SKM-1 treated with dmso at 0.1 percent for 144 hours (cell line): ENCODE results near the gene TSN.

Source experiments
- DNase-seq: peaks from one replicate; lab custom pipeline; 2025; ENCODE audit not compliant: unreplicated experiment; lab: John Stamatoyannopoulos, UW

The TSN gene

GRCh38 chr2:121741450-121741849, 14.0 kb upstream of the TSN start:
- no peak for DNase-seq

DNA sequence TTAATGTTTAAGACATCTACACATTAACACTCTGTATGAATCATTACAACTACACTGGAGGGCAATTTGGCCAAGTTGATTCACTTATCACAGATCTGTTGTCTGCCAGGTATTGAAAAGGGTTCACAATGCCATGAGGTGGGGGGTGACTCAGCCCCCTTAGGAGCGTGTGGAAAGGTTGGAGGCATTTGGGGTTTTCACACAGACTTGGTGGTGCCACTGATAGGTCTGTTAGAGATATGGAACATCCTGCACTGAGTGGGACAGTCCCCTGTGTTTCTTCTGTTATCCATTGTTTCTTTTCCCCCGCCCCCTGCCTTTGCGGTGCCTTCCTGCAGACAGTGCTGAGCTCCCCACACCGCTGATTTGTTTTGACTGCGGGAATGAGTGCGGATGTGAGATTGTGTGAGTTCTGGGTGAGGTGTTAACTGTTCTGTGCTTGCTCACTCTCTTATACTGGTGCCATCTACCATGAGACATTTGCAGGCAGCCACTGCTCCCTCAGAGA, 9.3 kb upstream of the TSN start:
- DNase-seq: no peak

DNA sequence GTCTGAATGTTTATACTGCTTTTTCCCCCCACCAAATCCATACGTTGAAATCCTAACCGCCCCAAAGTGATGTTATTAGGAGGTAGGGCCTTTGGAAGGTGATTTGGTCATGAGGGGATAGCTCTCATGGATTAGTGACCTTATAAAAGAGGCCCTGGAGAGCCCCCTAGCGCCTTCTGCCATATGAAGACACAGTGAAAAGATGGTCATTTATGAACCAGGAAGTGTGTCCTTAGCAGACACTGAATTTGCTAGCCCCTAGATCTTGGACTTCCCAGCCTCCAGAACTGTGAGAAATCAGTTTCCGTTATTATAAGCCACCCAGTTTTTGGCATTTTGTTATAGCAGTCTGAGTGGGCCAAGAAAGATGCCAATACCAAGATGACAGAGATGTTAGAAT, 7.2 kb upstream of the TSN start:
- peak; percentile 61 for DNase-seq

DNA sequence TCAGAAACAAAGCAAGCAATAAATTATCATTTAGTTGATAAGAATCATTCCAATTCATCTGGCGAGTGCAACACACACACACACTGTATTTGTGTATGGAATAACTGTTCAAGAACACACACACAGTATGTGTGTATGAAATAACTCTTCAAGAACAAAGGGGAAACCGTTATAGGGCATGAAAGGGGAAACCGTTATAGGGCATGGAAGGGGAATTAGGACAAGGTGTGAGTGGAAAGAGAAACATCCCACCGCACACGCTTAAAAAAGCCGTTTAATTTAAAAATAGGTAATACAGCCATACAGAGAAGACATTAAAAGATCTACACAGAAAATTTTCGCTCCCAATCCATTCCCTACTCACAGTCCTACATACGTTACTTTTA, 607 bp upstream of the TSN start:
- DNase-seq: no peak

DNA sequence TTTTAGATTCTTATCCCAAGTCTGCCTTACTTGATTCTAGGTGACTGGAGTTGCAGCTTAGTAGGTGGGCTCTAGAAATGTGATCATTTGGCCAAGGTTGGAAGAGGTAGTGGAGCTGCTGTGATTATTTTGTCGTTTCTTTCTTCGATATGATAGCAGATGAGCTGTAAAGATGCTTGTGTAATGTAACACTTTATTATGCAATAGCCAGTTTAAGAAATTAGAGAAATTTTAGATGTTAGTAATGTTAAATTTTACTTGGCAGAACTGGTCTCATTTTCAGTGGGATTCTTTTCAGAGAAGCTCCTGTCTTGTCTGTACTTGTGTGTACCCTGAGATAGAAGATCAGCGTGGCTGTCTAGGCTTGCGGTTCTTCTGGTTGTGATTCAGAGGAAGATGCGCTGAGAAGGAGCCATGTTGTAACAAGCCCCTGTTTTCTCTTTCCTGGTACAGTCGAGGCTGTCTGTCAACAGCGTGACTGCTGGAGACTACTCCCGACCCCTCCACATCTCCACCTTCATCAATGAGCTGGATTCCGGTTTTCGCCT, 9.3 kb downstream of the TSN start:
- DNase-seq: no peak

GRCh38 chr2:121766624-121767023, 11.2 kb downstream of the TSN start:
- DNase-seq: no peak

- DNase-seq: no peak
Observed at GRCh38 chr2:121768143-121768755, 12.8 kb downstream of the TSN start.

DNA sequence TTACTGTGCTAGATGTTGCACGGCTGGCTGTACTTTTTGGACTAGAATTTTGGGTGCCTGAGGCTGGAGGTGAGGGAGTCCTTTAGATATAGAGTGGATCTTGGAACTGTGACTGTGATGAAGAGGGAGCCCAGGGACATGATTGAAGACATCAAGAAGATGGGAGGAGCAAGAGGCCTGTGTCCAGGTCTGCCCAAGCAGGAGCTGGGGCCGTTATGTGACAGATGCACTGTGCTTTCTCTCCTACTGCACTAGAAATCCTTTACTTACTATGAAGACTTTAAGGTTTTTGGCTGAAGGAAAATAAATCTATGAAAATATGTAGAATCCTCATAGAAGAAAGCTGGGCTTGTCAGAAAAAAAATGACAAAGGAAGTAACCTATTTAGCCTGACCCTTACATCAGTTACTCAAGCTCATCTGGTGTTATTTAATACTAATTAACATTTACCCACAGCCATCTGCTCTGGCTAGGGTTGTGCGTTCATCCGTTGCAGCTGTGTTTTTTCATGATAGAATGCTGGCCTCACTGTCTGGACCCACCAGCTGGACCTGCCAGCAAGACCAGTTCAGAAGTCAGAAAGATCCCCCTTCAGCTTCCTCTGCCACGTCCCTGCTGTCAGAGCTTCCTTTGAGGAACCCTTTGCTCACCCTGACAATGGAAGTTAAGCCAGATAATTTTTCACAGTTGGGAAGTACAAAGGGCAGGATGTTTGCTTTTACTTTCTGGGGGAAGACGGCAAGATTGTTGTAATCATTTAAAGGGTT, 16.7 kb downstream of the TSN start:
- DNase-seq: no peak

- no peak for DNase-seq
Observed at GRCh38 chr2:121774235-121774634, 18.8 kb downstream of the TSN start.

DNA sequence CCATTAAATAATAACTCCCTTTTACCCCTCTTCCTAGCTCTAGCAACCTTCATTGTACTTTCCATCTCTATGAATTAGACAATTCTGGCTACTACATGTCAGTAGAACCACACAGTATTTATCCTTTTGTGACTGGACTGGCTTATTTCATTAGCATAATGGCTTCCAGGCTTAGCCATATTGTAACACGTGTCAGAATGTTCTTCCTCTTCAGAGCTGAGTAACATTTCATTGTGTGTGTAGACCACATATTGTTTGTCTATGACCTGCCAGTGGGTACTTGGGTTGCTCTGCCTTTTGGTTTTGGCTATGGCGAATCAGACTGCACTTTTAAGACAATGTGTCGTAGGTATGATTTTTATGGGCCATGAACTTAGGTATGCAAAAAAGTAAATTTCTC, 20.9 kb downstream of the TSN start:
- no peak for DNase-seq

- no peak for DNase-seq
Observed at GRCh38 chr2:121776885-121777698, 21.6 kb downstream of the TSN start.

GRCh38 chr2:121777699-121778058, 22.2 kb downstream of the TSN start:
- no peak for DNase-seq

DNA sequence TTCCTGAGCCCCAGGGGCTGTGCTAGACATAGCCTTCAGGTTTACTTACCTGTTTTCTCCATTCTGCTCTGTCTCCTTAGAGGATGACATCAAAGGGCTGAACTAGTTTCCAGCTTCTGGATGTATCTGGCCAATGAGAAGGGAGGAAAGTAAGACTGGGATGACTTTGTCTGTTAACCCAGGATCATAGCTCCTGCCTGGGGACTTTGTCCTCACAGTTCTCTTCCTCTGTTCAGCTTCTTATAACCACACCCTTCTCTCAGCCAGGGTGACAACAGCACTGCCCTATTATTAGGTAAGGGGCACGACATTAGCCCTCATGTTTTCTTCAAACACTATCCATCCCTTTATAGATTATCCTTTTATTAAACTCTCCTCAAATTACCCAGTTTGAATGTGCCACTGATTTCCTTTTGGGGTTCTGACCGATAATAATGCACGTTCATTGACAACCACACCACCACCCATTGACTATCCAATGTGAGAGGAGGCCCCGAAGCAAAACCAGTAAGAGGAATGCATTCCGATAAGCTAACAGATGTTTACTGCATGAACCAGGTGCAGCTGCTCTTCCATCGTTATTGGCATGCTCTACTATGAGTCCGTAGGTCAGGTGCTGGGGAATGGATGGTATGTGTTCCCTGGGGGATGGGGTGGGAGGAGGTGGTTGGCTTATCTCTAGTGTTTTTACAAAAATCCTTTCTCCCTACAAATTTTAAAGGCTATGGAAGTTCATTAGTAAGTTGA, 23.5 kb downstream of the TSN start:
- DNase-seq: no peak

DNA sequence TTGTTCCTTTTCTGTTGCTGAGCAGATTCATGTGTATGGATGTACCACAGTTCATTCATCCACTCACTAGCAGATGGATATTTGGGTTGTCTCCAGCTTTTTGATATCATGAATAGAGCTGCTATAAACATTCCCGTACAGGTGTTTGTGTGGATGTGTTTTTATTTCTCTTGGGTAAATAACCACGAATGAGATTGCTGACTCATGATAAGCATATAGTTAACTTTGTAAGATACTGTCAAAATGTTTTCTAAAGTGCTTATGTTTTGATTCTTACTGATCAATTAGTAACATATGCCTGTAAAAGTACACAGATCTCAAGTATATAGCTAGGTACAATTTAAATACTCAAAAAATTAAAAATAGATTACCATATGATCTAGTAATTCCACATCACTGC, 27.7 kb downstream of the TSN start:
- DNase-seq: no peak

DNA sequence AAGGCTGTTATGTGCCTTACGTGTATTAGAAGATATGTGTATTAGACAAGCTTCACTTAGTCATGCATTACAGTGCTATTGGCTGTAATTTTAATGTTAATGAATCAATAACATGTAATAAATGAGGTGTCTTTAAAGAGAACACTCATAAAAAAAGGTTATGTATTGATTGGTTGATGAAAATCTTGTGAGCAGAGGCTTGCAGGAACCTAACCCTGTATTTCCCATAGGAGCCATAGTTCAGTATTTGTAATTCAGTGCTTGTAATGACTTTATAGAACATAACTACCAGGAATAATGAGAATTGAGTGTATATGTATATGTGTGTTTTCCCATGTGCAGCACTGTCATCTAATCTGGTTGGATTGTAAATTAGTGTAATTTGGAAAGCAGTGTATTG, 33.2 kb downstream of the TSN start:
- no peak for DNase-seq

DNA sequence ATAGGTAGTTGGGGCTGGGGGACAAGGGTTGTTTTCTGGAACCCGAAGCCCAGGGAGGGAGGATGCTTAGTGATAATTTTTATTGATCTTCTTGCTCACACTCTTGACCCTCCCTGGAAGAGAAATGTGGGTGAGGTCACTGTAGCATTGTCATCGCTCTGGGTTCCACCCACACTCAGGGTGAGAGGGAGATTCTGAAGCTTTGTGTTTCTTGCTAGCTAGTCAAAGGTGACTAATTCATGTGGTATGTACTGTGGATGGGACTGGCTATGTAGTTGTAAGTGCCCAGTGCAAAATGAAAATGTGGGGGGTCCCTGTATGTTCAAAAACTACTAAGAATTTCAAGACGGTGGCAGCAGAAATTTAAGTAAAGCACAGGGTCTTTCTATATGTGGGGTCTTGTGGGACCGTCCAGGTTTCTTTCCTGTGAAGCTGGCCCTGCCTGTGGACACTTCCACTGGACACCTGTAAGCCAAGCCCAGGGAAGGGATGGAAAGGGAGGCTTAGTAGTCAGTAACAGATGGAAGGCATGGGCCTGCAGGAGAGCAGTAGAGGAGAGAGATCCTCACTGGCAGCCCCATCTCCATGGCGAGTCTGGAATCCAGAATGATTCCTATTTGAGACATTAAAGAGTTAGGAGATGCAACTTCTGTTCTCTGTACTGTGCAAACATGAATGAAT, 35.0 kb downstream of the TSN start:
- no peak for DNase-seq

DNA sequence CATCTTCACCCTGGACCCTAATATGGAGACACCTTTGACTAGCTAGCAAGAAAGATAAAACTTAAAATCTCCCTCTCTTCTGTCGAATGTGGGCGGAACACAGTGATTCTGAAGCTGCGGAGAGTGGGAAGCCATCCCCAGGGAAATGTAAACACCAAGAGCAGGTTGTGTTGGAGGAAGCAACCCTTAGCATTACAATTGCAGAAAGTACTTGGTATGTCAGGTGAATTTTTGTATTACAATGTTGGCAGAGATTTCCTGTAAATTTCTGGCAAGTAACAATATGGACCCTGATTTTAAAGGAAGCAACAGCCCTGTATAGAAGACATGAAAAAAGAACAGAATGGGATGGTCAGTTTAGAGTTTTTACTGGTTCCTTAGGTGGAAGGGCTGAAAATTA, 35.8 kb downstream of the TSN start:
- DNase-seq: no peak

DNA sequence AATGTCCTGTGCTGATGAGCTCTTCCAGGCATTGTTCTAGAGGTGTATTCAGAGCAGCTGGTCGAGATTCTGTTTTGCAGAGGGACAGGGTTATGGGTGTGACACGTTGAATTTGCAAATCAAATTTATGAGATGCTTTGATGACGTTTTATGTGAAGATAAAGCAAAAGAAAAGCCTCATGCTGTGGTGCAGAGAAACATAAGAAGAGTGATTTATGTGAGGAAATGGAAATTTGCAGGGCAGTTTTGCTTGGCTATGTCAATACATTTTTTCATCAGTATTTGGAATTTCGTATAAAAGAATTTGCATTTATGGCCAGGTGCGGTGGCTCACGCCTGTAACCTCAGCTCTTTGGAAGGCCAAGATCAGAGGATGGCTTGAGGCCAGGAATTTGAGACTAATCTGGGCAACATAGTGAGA, 36.4 kb downstream of the TSN start:
- DNase-seq: no peak

GRCh38 chr2:121793816-121794215, 38.4 kb downstream of the TSN start:
- DNase-seq: no peak

DNA sequence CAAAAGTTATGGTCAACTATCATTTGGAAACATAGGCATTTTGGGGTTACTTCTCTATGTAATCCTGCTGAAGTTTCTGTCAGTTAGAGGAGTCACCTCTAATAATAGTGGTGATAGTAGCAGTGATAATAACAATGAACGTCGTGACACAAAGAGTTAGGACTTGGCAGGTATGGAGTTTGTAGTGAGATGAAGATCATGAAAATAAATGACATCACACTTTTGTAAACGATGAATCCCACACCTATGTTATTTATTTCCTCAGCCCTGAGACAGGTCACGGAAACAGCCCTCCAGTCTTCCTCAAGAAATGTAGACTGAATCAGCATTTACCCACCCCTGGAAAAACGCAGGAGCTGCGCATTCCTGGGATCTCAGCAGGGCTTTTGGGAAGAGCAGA, 38.8 kb downstream of the TSN start:
- DNase-seq: no peak
